ENCODE results near the gene CPEB4. TPM values are rescaled to one million over a fixed set of nuclear protein-coding genes. Genes with fewer than 3 reads are reported as not detected.

Gene CPEB4
- total and polyA plus RNA-seq, 8 donors: 3.5 to 115 (median 31.7) TPM

GRCh38 chr5:173967241-173967640, 79.1 kb downstream of the CPEB4 start:
- H3K27ac ChIP-seq: no peak overlapping the region
- peaks cover 0 to 11% (median 5%) of the 10 kb centered on the region in 4 donors for H3K4me1 ChIP-seq
- no peaks in the 10 kb centered on the region for H3K27me3 ChIP-seq
- intact Hi-C loops (cut with DNase I; ENCODE audit: low total_unique reads): no loop called here
- no peak for DNase-seq
- H3K36me3 ChIP-seq: no peaks in the 10 kb centered on the region
- H3K4me3 ChIP-seq: no peak overlapping the region
- TF ChIP-seq POLR2A (IDR thresholded peaks at IDR 0.05): no peak
- TF ChIP-seq CTCF (IDR thresholded peaks at IDR 0.05): no peak
- no peak for TF ChIP-seq POLR2AphosphoS5 (IDR thresholded peaks at IDR 0.05)
- TF ChIP-seq EP300 (IDR thresholded peaks at IDR 0.05): no peak
- WGBS, 5 donors: 48 to 63% (median 59%) methylated on average over 4 of the region's 4 CpGs
- no peaks in the 10 kb centered on the region for H3K9me3 ChIP-seq

DNA sequence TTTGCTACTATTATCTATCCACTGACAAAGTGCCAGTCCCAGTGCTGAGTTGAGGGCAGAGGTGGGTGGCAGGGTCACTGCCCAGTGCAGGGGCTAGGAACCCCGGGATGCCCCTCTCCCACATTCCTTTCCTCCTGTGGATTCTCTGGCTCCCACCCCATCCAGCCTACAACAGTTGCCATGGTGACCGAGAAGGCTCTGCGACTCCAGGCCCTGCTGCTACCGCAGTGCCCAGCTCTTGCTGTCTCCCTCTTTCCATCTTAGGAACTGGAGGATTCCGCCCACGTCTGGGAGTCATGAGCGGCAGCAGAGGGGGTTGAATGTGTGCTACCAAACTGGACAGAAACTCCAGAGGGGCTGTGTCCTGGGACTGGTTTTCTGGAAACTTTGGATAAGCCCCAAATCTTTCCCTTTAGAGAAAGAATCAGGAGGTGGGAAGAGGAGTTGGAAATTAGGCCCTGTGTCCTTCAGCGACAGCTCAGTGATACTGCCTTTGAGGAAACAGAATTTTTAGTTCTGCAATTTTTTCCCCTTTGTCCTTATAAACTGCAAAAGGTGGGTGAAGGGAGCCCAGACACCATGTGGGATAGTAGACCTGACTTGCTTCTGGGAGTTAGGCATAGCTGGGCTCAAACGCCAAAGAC, 80.1 kb downstream of the CPEB4 start:
- intact Hi-C loops (cut with DNase I; ENCODE audit: low total_unique reads): no loop called here
- no peaks in the 10 kb centered on the region for H3K9me3 ChIP-seq
- no peak overlapping the region for H3K27ac ChIP-seq
- TF ChIP-seq POLR2AphosphoS5 (IDR thresholded peaks at IDR 0.05) (no peak), CTCF (IDR thresholded peaks at IDR 0.05) (no peak), EP300 (IDR thresholded peaks at IDR 0.05) (no peak), POLR2A (IDR thresholded peaks at IDR 0.05) (no peak)
- H3K36me3 ChIP-seq: no peaks in the 10 kb centered on the region
- peaks cover 1 to 18% (median 13%) of the 10 kb centered on the region in 4 donors for H3K4me1 ChIP-seq
- H3K27me3 ChIP-seq: no peaks in the 10 kb centered on the region
- peak in 1 of 2 donors; percentile 28 for DNase-seq
- 67 to 81% (median 76%) methylated on average over 9 of the region's 9 CpGs for WGBS, 5 donors
- H3K4me3 ChIP-seq: no peak overlapping the region

DNA sequence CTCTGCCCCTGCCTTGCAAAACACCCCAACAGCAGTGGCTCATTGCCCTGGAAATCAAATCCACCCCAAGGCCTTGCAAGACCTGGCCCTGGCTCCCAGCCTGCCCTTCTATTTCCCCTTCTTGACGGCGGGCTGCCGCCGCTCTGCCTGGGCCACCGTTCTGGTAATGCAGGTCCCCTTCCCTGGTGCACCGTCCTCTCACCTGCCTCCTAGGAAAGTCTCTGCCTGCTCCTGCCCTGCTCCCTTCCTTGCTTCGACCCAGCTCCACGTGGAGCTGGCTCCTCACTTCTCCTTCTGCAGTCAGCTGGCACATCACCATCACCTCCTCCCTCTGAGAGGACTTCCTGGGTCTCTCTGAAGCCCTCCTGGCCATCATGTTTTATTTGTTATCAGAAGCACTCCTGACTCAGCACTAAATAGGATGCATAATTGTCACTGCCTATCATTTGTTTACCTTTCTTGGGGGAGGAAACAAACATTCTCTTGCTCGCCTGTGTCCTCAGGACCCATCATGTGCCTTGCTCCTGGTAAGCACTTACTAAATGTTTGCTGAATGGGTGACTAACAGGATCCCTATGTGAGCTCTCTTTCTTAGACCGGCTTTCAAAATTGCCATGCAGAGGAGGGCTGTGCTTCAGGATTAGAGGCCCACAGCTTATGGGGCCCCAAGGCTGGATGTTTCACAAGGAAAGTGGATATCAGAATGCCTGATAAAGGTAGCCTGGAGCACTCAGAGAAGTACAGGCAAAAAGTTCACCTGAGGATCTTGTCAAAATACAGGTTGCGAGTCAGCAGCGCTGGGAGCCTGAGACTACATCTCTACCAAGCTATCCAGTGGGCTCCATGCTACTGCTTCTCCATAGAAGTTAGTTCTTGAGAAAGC, 81.3 kb downstream of the CPEB4 start:
- no peak for TF ChIP-seq EP300 (IDR thresholded peaks at IDR 0.05)
- Histone ChIP-seq H3K4me1 (peaks cover 7 to 15% (median 14%) of the 10 kb centered on the region in 4 donors), H3K36me3 (no peaks in the 10 kb centered on the region), H3K9me3 (no peaks in the 10 kb centered on the region), H3K27ac (no peak overlapping the region), H3K4me3 (no peak overlapping the region), H3K27me3 (no peaks in the 10 kb centered on the region)
- intact Hi-C loops (cut with DNase I; ENCODE audit: low total_unique reads): loop anchor here (5.0 kb wide), 1 partner anchor 352 kb away; the partner anchor contains the start of gene BOD1
- WGBS, 5 donors: 60 to 76% (median 71%) methylated on average over 12 of the region's 12 CpGs
- peak in 1 of 2 donors; percentile 36 for DNase-seq

- peaks cover 7 to 15% (median 14%) of the 10 kb centered on the region in 4 donors for H3K4me1 ChIP-seq
- no peaks in the 10 kb centered on the region for H3K9me3 ChIP-seq
- TF ChIP-seq CTCF (IDR thresholded peaks at IDR 0.05) (no peak), EP300 (IDR thresholded peaks at IDR 0.05) (no peak), POLR2AphosphoS5 (IDR thresholded peaks at IDR 0.05) (no peak), POLR2A (IDR thresholded peaks at IDR 0.05) (no peak)
- H3K27ac ChIP-seq: no peak overlapping the region
- H3K36me3 ChIP-seq: no peaks in the 10 kb centered on the region
- DNase-seq: no peak
- H3K4me3 ChIP-seq: no peak overlapping the region
- intact Hi-C loops (cut with DNase I; ENCODE audit: low total_unique reads): loop anchor here (5.0 kb wide), 1 partner anchor 354 kb away; the partner anchor contains the start of gene BOD1
- 75 to 86% (median 84%) methylated on average over 18 of the region's 18 CpGs for WGBS, 5 donors
- no peaks in the 10 kb centered on the region for H3K27me3 ChIP-seq
Observed at GRCh38 chr5:173970878-173971650, 82.9 kb downstream of the CPEB4 start.
